WTC11 (cell line): ENCODE measurements around the gene DEFB131B. TPM values are rescaled to one million over a fixed set of nuclear protein-coding genes. Genes with fewer than 3 reads are reported as not detected.
"Not testable (repeated sequence)": the region's sequence is repeated elsewhere in the genome, so short reads cannot be mapped to it uniquely, and the experiment has no call there.

Source experiments
- ATAC-seq: fragments of 200-7000 bp; cut with Tn5 transposase; 2 replicates; pipeline ENCODE4 v1.10.0; 2021; ENCODE audit warnings: mild to moderate bottlenecking, moderate library complexity
- CTCF ChIA-PET: fragments of 300-600 bp; sonication (Branson Sonifier 250); formaldehyde crosslinking; loops from one replicate; lab custom pipeline; 2021; ENCODE audit warnings: antibody characterized with exemption; lab: Charles Lee
- POLR2A ChIA-PET: fragments of 350-600 bp; sonication (Branson Sonifier 250); formaldehyde crosslinking; loops from one replicate; lab custom pipeline; 2021; ENCODE audit warnings: antibody characterized with exemption; lab: Charles Lee
- DNase-seq: peaks from one replicate; pipeline ENCODE4 v3.0.0; 2021; ENCODE audit warnings: low spot score
- H3K27ac Mint-ChIP-seq: 2 replicates; pipeline ENCODE4 v1.8.0; 2021; ENCODE audit warnings: mixed read lengths
- H3K27me3 Mint-ChIP-seq: 2 replicates; pipeline ENCODE4 v1.8.0; 2021; ENCODE audit warnings: low read depth, mild to moderate bottlenecking, moderate library complexity, mixed read lengths
- H3K36me3 Mint-ChIP-seq: 2 replicates; pipeline ENCODE4 v1.8.0; 2021; ENCODE audit warnings: mixed read lengths
- H3K4me1 Mint-ChIP-seq: 2 replicates; pipeline ENCODE4 v1.8.0; 2022; ENCODE audit warnings: mixed read lengths
- H3K4me3 Mint-ChIP-seq: 2 replicates; pipeline ENCODE4 v1.8.0; 2021; ENCODE audit warnings: mild to moderate bottlenecking, moderate library complexity, mixed read lengths
- H3K9me3 Mint-ChIP-seq: 2 replicates; pipeline ENCODE4 v1.8.0; 2021; ENCODE audit warnings: mixed read lengths
- E2F4 ChIP-seq: sonication (generic); formaldehyde crosslinking; IDR thresholded peaks from 2 replicates; pipeline ENCODE4 v1.8.1; 2022; ENCODE audit warnings: low read depth, mild to moderate bottlenecking, moderate library complexity, missing genetic modification reagents, borderline replicate concordance
- ERG ChIP-seq: fragments of 250-450 bp; sonication (Bioruptor Pico); IDR thresholded peaks from 2 replicates; pipeline ENCODE4 v1.8.0; 2021; ENCODE audit warnings: mild to moderate bottlenecking
- ESRRA ChIP-seq: sonication (generic); formaldehyde crosslinking; IDR thresholded peaks from 2 replicates; pipeline ENCODE4 v1.8.1; 2022; ENCODE audit warnings: mild to moderate bottlenecking, missing genetic modification reagents, borderline replicate concordance
- FOXP1 ChIP-seq: sonication (generic); formaldehyde crosslinking; IDR thresholded peaks from 2 replicates; pipeline ENCODE4 v1.8.0; 2022; ENCODE audit warnings: missing genetic modification reagents, mild to moderate bottlenecking, moderate library complexity, borderline replicate concordance
- HMGA2 ChIP-seq: fragments of 250-450 bp; sonication (Bioruptor Pico); IDR thresholded peaks from 2 replicates; pipeline ENCODE4 v1.4.0; 2021; ENCODE audit warnings: mild to moderate bottlenecking, moderate library complexity
- MAX ChIP-seq: sonication (generic); formaldehyde crosslinking; IDR thresholded peaks from 2 replicates; pipeline ENCODE4 v1.8.0; 2022; ENCODE audit warnings: mild to moderate bottlenecking, missing genetic modification reagents
- MLX ChIP-seq: sonication (generic); formaldehyde crosslinking; IDR thresholded peaks from 2 replicates; pipeline ENCODE4 v1.8.1; 2023; ENCODE audit warnings: mild to moderate bottlenecking, missing genetic modification reagents, moderate library complexity
- MXD4 ChIP-seq: fragments of 250-450 bp; sonication (Bioruptor Pico); IDR thresholded peaks from 2 replicates; pipeline ENCODE4 v1.8.0; 2021; ENCODE audit warnings: mild to moderate bottlenecking, moderate library complexity, borderline replicate concordance
- NFYB ChIP-seq: sonication (generic); formaldehyde crosslinking; conservative IDR thresholded peaks from 2 replicates; pipeline ENCODE4 v1.8.0; 2022; ENCODE audit warnings: low read depth, missing genetic modification reagents
- NR2C2 ChIP-seq: sonication (generic); formaldehyde crosslinking; IDR thresholded peaks from 2 replicates; pipeline ENCODE4 v1.8.0; 2022; ENCODE audit warnings: mild to moderate bottlenecking, missing genetic modification reagents
- PRRX2 ChIP-seq: fragments of 250-450 bp; sonication (Bioruptor Pico); IDR thresholded peaks from 2 replicates; pipeline ENCODE4 v1.8.0; 2021; ENCODE audit warnings: mild to moderate bottlenecking
- USF2 ChIP-seq: sonication (generic); formaldehyde crosslinking; IDR thresholded peaks from 2 replicates; pipeline ENCODE4 v1.8.1; 2023; ENCODE audit warnings: mild to moderate bottlenecking, missing genetic modification reagents, moderate library complexity
- ZNF317 ChIP-seq: sonication (generic); formaldehyde crosslinking; IDR thresholded peaks from 2 replicates; pipeline ENCODE4 v1.8.1; 2023; ENCODE audit warnings: low read depth, mild to moderate bottlenecking, moderate library complexity, missing genetic modification reagents, borderline replicate concordance
- ZNF416 ChIP-seq: fragments of 250-450 bp; sonication (Bioruptor Pico); IDR thresholded peaks from 2 replicates; pipeline ENCODE4 v1.9.0; 2021; ENCODE audit warnings: mild to moderate bottlenecking, inconsistent platforms
- ZNF423 ChIP-seq: fragments of 250-450 bp; sonication (Bioruptor Pico); IDR thresholded peaks from 2 replicates; pipeline ENCODE4 v2.1.2; 2022; ENCODE audit warnings: mild to moderate bottlenecking, moderate library complexity
- ZNF512 ChIP-seq: sonication (generic); formaldehyde crosslinking; IDR thresholded peaks from 2 replicates; pipeline ENCODE4 v1.8.1; 2022; ENCODE audit warnings: missing genetic modification reagents, borderline replicate concordance
- total RNA-seq: library from RNA; stranded (reverse); gene quantifications from 3 replicates; pipeline ENCODE4 v1.2.3, GENCODE V29; 2021

Gene DEFB131B
- total RNA-seq, 1 experiment from 2014 or later: not detected

GRCh38 chr11:71908218-71908617, 30.0 kb downstream of the DEFB131B start:
- ChIA-PET POLR2A (no interaction called here), CTCF (no interaction called here)
- TF ChIP-seq MAX (CRISPR knock-in tag) (no peak), HMGA2 (peak; percentile 92)
- TF ChIP-seq, all 79 proteins: peak for 1
- Mint-ChIP-seq H3K36me3 (peaks cover 23% of the 10 kb centered on the region), H3K9me3 (no peaks in the 10 kb centered on the region), H3K4me3 (no peak overlapping the region), H3K27me3 (no peaks in the 10 kb centered on the region), H3K4me1 (peaks cover 2% of the 10 kb centered on the region; the same call in 1 of the 2 replicates), H3K27ac (no peak overlapping the region)
- ATAC-seq: no peak
- DNase-seq: no peak

GRCh38 chr11:71910775-71911174, 32.5 kb downstream of the DEFB131B start:
- H3K4me3 Mint-ChIP-seq, POLR2A ChIA-PET, CTCF ChIA-PET, H3K9me3 Mint-ChIP-seq, H3K27me3 Mint-ChIP-seq, H3K27ac Mint-ChIP-seq, H3K4me1 Mint-ChIP-seq, ATAC-seq, DNase-seq: not testable (repeated sequence)
- H3K36me3 Mint-ChIP-seq: peaks cover 32% of the 10 kb centered on the region

GRCh38 chr11:71911321-71911985, 33.2 kb downstream of the DEFB131B start:
- POLR2A ChIA-PET, H3K9me3 Mint-ChIP-seq, H3K27ac Mint-ChIP-seq, H3K4me1 Mint-ChIP-seq, ATAC-seq, H3K4me3 Mint-ChIP-seq, H3K27me3 Mint-ChIP-seq: not testable (repeated sequence)
- peak; percentile 41 for DNase-seq
- peaks cover 37% of the 10 kb centered on the region for H3K36me3 Mint-ChIP-seq
- CTCF ChIA-PET: interaction anchor here (0.6 to 1.0 kb wide), 2 partner anchors 17 to 31 kb away, joined by 4 to 5 read pairs; partner anchors contain the start of genes RNF121 and XNDC1N

GRCh38 chr11:71911986-71912340, 33.7 kb downstream of the DEFB131B start:
- peaks cover 40% of the 10 kb centered on the region for H3K36me3 Mint-ChIP-seq
- H3K4me3 Mint-ChIP-seq, ATAC-seq, H3K27me3 Mint-ChIP-seq, H3K4me1 Mint-ChIP-seq, H3K9me3 Mint-ChIP-seq, DNase-seq, H3K27ac Mint-ChIP-seq, POLR2A ChIA-PET: not testable (repeated sequence)
- CTCF ChIA-PET: interaction anchor here (1.0 kb wide), 1 partner anchor 17 kb away, joined by 5 read pairs; the partner anchor contains the start of genes RNF121 and XNDC1N

GRCh38 chr11:71913756-71914526, 35.7 kb downstream of the DEFB131B start:
- Mint-ChIP-seq H3K27ac (no peak overlapping the region), H3K9me3 (no peaks in the 10 kb centered on the region), H3K4me1 (peaks cover 2% of the 10 kb centered on the region; the same call in 1 of the 2 replicates), H3K4me3 (no peak overlapping the region), H3K36me3 (peaks cover 48% of the 10 kb centered on the region), H3K27me3 (no peaks in the 10 kb centered on the region)
- ChIA-PET POLR2A (no interaction called here), CTCF (interaction anchor here (0.7 kb wide), 1 partner anchor 228 kb away, joined by 4 read pairs; no protein-coding TSS in a partner anchor)
- DNase-seq (no peak), ATAC-seq (no peak)
- TF ChIP-seq ZNF317 (no peak), FOXP1 (CRISPR knock-in tag) (no peak), E2F4 (no peak), ZNF416 (CRISPR knock-in tag) (no peak), NR2C2 (CRISPR knock-in tag) (no peak), PRRX2 (CRISPR knock-in tag) (no peak), ZNF512 (CRISPR knock-in tag) (no peak), MLX (no peak), ZNF423 (CRISPR knock-in tag) (no peak), ESRRA (CRISPR knock-in tag) (no peak), NFYB (CRISPR knock-in tag) (no peak), MXD4 (CRISPR knock-in tag) (no peak), MAX (CRISPR knock-in tag) (no peak), ERG (CRISPR knock-in tag) (no peak), USF2 (CRISPR knock-in tag) (no peak)
